Upper lobe of left lung (tissue), 4 donors: ENCODE results near the gene DLG2.

Source experiments
- POLR2A ChIP-seq, 4 donors: fragments of 450-650 bp; IDR thresholded peaks; one replicate each; pipeline ENCODE4 v1.5.1; 2016 to 2017; ENCODE audit warnings: antibody characterized with exemption in 4 of 4, mild to moderate bottlenecking in 2 of 4
- TF ChIP-seq, protein P1 (sequence below), 6 experiments: fragments of 450-650 bp in 4 of 6; fragments of 200-600 bp in 2 of 6; sonication (generic) in 2 of 6; IDR thresholded peaks; one replicate each; pipeline ENCODE4 v1.5.1; 2016 to 2019; ENCODE audit warnings: antibody characterized with exemption in 6 of 6

DNA sequence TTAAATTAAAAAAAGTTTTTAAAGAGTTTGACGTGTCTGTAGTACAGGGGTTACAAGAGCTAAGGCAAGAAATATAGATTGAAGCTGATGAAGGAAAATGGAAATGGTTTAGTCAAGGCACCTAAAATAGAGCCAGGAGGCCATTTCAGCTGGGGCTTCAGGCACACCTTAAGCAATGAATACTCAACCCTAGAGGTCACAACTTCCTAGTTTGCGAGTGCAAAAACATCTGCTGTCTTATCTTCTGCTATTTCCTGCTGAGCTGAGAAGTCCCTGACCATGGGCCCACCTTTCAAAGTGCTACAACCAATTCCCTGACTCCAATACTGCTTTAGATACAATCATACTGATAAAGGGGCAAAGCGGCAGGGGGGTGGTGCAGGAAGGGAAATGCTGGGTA, 87.4 kb downstream of the DLG2 start:
- no peak for TF ChIP-seq POLR2A (IDR thresholded peaks at IDR 0.05)
- TF ChIP-seq, protein P1, sequence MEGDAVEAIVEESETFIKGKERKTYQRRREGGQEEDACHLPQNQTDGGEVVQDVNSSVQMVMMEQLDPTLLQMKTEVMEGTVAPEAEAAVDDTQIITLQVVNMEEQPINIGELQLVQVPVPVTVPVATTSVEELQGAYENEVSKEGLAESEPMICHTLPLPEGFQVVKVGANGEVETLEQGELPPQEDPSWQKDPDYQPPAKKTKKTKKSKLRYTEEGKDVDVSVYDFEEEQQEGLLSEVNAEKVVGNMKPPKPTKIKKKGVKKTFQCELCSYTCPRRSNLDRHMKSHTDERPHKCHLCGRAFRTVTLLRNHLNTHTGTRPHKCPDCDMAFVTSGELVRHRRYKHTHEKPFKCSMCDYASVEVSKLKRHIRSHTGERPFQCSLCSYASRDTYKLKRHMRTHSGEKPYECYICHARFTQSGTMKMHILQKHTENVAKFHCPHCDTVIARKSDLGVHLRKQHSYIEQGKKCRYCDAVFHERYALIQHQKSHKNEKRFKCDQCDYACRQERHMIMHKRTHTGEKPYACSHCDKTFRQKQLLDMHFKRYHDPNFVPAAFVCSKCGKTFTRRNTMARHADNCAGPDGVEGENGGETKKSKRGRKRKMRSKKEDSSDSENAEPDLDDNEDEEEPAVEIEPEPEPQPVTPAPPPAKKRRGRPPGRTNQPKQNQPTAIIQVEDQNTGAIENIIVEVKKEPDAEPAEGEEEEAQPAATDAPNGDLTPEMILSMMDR (IDR thresholded peaks at IDR 0.05), result no peak
